GM18861 (cell line): ENCODE data around the gene AKAP6.

Experiments
- ATAC-seq: cut with Tn5 transposase; IDR thresholded peaks from one replicate; pipeline ENCODE4 v1.9.1; 2021; ENCODE audit not compliant: unreplicated experiment

The AKAP6 gene

GRCh38 chr14:32329146-32329545 lies at the start of gene AKAP6:
Gene AKAP6 (plus strand): TSS chr14:32329298. CDS start chr14:32433494, 104,196 bp downstream.
- ATAC-seq = no peak

- ATAC-seq = no peak
Measured at GRCh38 chr14:32286602-32287001, 42.5 kb upstream of the AKAP6 start.

DNA sequence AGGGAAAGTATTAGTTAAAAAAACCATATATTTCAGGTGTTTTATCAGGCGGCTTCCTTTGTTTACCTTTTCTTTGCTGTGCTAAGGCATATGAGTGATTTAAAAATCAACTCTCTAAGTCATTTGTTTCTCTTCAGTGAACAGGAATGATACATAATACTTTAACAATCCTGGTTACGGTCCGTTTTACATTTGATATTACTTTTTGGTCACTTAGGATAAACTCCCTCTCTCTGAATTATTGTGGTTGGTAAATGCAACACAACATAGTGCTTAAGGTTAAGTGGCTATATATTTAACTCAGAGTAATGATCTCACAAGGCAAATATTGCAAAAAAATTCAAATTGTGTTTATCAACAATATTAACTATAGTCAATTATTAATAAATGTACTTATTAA lies 32.7 kb upstream of the AKAP6 start:
- ATAC-seq = no peak

DNA sequence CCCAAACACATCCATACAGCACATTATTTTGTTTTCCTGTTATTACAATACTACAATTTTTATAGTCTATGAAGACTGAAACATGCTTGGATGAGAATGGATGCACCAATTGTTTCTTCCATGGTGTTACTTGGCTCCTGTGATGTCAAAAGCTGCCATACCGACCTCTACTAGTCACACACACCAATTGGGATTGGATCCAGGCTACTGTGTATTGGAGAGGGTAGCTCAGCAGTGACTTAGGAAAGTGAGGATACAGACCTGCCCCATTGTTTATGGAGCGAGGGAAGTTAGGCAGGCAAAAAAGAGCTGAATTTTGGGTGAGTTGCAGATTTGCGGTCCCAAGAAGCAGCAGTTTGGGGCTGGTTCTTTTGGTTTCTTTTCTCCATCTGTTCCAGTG lies 30.8 kb upstream of the AKAP6 start:
- ATAC-seq = no peak

DNA sequence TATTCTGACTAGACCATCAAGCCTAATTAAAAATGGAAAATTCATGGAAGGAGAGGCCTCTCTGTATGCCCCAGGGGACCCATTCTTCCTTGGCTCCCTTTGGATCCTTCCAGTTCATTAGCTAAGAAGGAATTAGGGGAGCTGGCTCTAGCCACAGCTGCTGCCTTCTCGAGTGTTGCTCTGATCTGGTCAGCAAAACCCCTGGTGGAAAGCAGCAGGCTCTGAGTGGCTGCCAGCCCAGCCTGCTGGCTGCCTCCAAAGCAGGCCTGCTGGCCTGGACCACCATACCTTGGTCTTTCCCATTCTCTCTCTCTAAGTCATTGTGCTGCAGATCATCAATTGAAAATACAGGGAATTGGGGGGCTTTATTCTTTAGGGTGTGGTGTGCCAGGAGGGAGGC lies 29.0 kb upstream of the AKAP6 start:
- ATAC-seq = no peak

- no peak for ATAC-seq
Measured at GRCh38 chr14:32303865-32304264, 25.2 kb upstream of the AKAP6 start.

- no peak for ATAC-seq
Measured at GRCh38 chr14:32304296-32304695, 24.8 kb upstream of the AKAP6 start.

- ATAC-seq = no peak
Measured at GRCh38 chr14:32306549-32306948, 22.5 kb upstream of the AKAP6 start.

DNA sequence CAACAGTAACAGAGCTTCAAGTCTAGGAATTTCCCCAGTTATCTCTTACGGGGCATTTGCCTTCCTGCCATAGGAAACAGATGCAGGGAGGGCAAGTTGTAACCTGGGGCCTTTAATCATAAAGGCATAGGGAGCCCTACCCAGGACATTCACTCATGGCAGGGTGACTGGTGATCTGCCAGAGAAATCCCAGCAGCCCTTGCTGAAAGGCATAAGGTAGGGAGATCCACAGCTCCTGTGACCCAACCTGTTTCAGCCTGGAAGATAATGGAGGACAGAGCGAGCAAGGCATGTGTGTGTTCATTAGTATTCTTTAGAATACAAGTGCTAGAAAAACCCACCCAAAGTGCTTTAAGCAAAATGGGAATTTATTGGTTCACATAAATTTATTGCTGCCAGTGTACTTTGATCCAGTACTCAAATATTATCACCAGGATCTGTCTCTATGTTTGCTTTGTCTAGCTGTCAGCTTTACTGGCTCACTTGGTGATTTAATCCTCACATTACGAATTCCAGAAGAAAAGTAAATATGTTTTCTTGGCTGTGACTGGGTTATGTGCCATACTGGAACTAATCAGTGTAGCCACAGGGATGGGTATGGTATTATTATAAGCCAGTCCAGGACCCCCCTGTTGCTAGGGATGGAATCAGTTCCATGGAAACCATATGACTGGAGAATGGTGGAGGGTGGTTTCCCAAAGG lies 21.1 kb upstream of the AKAP6 start:
- ATAC-seq = no peak

DNA sequence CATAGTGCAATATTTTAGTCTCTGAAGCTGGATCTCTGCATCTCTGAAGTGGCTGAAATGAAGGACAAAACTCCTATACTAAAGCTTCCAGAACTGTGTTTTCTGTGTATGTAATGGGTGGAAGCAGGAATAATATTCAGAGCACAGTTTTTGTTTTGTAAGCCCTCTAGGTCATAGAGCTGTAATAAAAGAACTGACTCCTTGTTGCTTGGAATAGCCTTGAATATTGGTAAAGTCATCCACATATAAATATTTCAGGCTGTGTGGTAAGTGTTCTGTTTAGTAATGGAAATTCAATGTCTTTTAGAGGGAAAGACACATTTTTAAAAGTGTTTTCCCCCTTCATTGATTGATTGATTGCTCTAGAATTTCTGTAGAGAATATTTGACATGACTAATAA lies 18.2 kb upstream of the AKAP6 start:
- no peak for ATAC-seq

- ATAC-seq = no peak
Measured at GRCh38 chr14:32311294-32312009, 17.6 kb upstream of the AKAP6 start.

- no peak for ATAC-seq
Measured at GRCh38 chr14:32312010-32312331, 17.1 kb upstream of the AKAP6 start.

DNA sequence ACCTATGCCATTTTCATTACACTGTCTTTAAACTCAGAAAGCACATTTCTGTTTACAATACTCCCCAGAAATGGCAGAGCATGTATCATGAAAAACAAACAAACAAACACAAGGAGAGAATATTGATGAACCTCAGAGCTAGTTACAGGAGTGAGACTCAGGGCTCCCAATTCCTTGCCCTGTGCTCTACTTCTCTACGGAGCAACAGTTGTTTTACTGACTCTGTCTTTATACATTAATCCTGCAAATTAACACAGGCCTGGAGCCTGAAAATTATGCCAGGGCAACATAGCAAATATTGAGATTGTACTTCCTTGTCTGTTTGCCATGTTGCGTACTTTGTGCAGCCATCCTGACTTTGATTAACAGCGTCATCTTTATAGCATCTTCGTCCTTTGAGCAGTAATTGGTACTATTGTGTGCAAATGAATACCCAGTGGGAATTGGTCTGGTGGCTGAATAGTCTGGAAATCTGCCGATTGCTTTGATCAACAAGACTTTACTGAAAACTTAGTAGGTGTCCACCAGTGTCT lies 15.2 kb upstream of the AKAP6 start:
- no peak for ATAC-seq

DNA sequence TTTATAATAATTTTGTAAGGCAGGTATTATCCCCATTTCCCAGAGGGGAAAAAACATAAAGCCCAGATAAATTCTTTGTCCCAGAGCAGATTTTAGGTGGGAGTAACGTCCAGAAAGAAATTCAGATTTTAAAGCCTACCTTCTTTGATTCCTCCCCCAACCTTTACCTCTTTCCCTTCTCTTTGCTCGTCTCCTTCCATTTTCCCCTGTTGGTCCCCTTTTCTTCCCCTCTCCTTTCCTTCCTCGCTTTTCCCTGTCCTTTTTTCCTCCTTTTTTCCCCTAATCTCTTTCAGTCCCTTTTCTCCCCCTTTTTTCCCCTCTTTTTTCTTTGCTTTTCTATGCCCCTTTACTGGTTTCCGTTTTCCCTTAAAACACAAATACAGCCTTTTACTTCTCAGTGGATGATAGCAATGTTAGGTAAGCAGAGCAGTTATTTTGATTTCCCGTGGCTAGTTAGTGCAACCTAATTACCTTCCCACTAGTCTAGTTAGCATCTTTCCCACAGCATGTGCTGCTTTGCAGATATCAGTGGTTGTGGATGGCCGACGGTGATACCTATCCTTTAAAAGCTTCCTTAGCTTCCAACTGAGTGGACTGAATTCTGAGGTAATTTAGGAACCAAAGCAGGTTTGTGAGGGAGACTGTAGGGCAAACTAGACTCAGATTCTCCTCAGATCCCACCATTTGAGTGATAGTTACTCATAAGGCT lies 10.9 kb upstream of the AKAP6 start:
- no peak for ATAC-seq

GRCh38 chr14:32319368-32320049 lies 9.6 kb upstream of the AKAP6 start:
- ATAC-seq = no peak

GRCh38 chr14:32324601-32325000 lies 4.5 kb upstream of the AKAP6 start:
- no peak for ATAC-seq

DNA sequence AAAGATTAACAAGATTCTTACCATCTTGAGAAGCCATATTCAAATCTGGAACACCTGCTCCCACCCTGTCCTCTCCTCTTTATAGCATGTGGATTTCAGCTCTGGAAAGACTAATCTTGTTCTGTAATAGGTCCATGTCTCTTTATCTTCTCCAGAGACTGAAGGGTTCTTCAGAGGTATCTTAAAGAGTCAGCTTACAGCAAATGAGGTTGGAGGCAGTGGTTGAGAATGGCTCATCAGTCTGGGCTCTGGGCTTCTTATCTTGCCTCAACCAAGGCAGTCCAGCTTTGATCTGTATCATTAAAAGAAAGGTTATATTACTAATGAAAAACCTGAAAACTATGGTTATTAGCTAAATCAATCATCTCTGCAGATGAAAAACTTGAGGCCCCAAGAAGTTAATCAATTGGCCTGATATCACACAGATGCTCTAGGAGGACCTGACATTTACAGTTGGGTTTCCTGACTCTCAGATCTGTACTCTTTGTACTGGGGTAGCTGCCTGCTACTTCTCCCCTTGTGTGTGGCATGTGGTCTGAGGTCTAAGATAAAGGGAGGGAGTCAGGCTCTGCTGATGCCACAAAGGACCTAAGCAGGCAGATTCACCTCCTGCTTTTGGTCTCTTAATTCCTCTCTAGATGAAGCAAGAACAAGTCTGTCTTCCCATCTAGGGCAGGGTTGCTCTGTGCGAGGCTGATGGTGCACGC lies 1.7 kb upstream of the AKAP6 start:
- no peak for ATAC-seq

GRCh38 chr14:32329690-32330285 lies 690 bp downstream of the AKAP6 start:
- ATAC-seq = no peak

- ATAC-seq = no peak
Measured at GRCh38 chr14:32330351-32331111, 1.4 kb downstream of the AKAP6 start.

DNA sequence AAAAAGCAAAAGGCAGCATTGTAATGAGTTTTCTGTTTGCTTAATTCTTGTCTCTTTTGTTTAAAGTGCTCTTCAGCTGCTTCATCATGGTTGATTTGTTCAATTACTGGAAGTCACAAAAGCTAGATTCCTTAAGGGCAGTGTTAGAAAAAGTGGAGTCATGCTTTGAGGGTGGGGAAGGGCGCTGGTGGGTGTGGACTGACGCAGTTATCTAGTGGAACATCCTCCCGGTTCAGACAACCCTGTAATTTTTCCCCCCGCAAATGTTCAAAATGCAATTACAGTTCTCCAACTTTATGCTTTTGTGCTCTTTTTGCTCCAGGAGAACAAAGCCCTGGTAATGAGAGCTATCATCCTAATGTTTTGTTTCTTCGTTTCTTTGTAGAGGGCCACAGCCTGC lies 2.1 kb downstream of the AKAP6 start:
- no peak for ATAC-seq
